Spleen (tissue), 11 donors: ENCODE results near the gene NEDD4. TPM values are rescaled to one million over a fixed set of nuclear protein-coding genes. Genes with fewer than 3 reads are reported as not detected.

Source experiments
- DNase-seq: peaks from one replicate; pipeline ENCODE4 v3.0.0-alpha.2; 2020
- H3K27ac ChIP-seq, 8 donors: fragments of 200-600 bp; sonication (generic) in 7 of 8; 1 replicate in 4 of 8; 2 replicates in 4 of 8; pipeline versions ENCODE4 v1.5.0 to v1.8.0; 2016 to 2021; ENCODE audit warnings: inconsistent platforms in 4 of 8, mild to moderate bottlenecking in 4 of 8, moderate library complexity in 1 of 8
- H3K27me3 ChIP-seq, 7 donors: fragments of 200-600 bp; sonication (generic) in 6 of 7; replicated peaks in 1 of 7; 1 replicate in 4 of 7; 2 replicates in 3 of 7; pipeline versions ENCODE4 v1.5.0 to v1.8.0; 2016 to 2021; ENCODE audit warnings: inconsistent platforms in 3 of 7, mild to moderate bottlenecking in 1 of 7
- H3K36me3 ChIP-seq, 6 donors: fragments of 200-600 bp; sonication (generic) in 5 of 6; 1 replicate in 4 of 6; 2 replicates in 2 of 6; pipeline versions ENCODE4 v1.5.0 to v1.8.0; 2016 to 2021; ENCODE audit warnings: inconsistent platforms in 2 of 6
- H3K4me1 ChIP-seq, 6 donors: fragments of 200-600 bp; sonication (generic) in 5 of 6; 1 replicate in 3 of 6; 2 replicates in 3 of 6; pipeline versions ENCODE4 v1.5.0 to v1.8.0; 2016 to 2021; ENCODE audit warnings: inconsistent platforms in 3 of 6
- H3K4me3 ChIP-seq, 8 donors: fragments of 200-600 bp; sonication (generic) in 7 of 8; 1 replicate in 4 of 8; 2 replicates in 4 of 8; pipeline versions ENCODE4 v1.5.0 to v1.8.0; 2016 to 2021; ENCODE audit warnings: inconsistent platforms in 4 of 8, mild to moderate bottlenecking in 4 of 8, moderate library complexity in 2 of 8
- H3K9me3 ChIP-seq, 8 donors: fragments of 200-600 bp; sonication (generic) in 7 of 8; 1 replicate in 4 of 8; 2 replicates in 4 of 8; pipeline versions ENCODE4 v1.5.0 to v1.8.0; 2016 to 2021; ENCODE audit warnings: inconsistent platforms in 4 of 8
- POLR2A ChIP-seq, 3 donors: fragments of 450-650 bp; IDR thresholded peaks; one replicate each; pipeline ENCODE4 v1.5.1; 2017; ENCODE audit warnings: antibody characterized with exemption in 3 of 3, mild to moderate bottlenecking in 1 of 3
- POLR2AphosphoS5 ChIP-seq, 3 donors: sonication (generic); formaldehyde crosslinking; IDR thresholded peaks; one replicate each; pipeline ENCODE4 v1.5.1; 2017; ENCODE audit warnings: antibody characterized with exemption in 3 of 3
- WGBS, 5 donors: extraction: QIAGEN DNeasy Blood & Tissue Kit in 3 of 5; methylation state at CpG; one replicate each; pipeline versions ENCODE4 v1.1.5 to v1.1.7; 2013 to 2018; 5-methylcytosine and 5-hydroxymethylcytosine counted together
- intact Hi-C: fragments of 100-400 bp; cut with DNase I; formaldehyde crosslinking; loops from one replicate; pipeline ENCODE4 v1.15.0; 2023; ENCODE audit warnings: low total_unique reads
- polyA plus RNA-seq, 3 donors: library from polyadenylated mRNA; stranded (reverse); fragments of 200-250 nt; gene quantifications; one replicate each; pipeline ENCODE4 v1.2.1, GENCODE V29; 2013
- total RNA-seq, 7 donors: library from RNA; depleted of rRNA in 3 of 7; stranded (reverse); fragments of >200 nt in 3 of 7; fragmentation: NEBNext Ultra II Directional in 4 of 7; extraction: Animal tissue kit (Norgen Biotek cat#: 25700) in 4 of 7; gene quantifications; one replicate each; pipeline versions ENCODE4 v1.1.0 to v1.2.1, GENCODE V29; 2016 to 2021
- TF ChIP-seq, protein P1 (sequence below), 11 experiments: fragments of 200-600 bp in 7 of 11; fragments of 450-650 bp in 4 of 11; sonication (generic) in 4 of 11; IDR thresholded peaks in 8 of 11; conservative IDR thresholded peaks in 3 of 11; 1 replicate in 7 of 11; 2 replicates in 4 of 11; pipeline versions ENCODE4 v1.4.0 to v1.8.0; 2016 to 2021; ENCODE audit warnings: antibody characterized with exemption in 11 of 11, inconsistent platforms in 4 of 11, mild to moderate bottlenecking in 1 of 11
- donor health status: healthy with polysubstance abuse.
- donor health status: DM: no; HTN: no; CAD: no; lungs with moderate emphysema.
- donor health status: DM: no; HTN: no; CAD: no.
- donor health status: Bipolar disorder and iron deficiency.
- donor health status: healthy.
- donor health status: DM: no; HTN: no; CAD: no.
- donor health status: DM: yes; HTN: yes; CAD: no.

NEDD4 gene
- total and polyA plus RNA-seq, 10 donors, result 1.5 to 22.0 (median 16.7) TPM

DNA sequence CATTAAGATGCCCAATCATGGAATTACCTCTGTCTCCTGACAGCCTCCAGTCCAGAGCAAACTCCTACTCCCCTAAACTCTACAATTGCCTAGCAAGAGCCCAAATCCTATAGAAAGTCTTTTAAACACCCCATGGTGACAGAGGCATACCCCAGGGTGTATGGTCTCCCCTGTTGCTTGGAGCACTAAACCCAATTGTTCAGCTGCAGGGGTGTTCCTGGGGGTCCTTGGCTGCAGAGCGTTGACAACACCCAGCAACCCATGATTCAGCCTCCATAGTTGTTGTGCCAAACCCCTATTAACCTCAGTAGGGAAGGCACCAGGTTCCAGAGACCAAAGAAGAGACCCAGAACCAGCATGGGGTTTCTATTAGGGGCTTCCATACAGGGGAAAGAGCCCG lies 41.8 kb upstream of the NEDD4 start:
- no peak for TF ChIP-seq POLR2AphosphoS5 (IDR thresholded peaks at IDR 0.05)
- no peak for TF ChIP-seq POLR2A (IDR thresholded peaks at IDR 0.05)
- TF ChIP-seq, protein P1, sequence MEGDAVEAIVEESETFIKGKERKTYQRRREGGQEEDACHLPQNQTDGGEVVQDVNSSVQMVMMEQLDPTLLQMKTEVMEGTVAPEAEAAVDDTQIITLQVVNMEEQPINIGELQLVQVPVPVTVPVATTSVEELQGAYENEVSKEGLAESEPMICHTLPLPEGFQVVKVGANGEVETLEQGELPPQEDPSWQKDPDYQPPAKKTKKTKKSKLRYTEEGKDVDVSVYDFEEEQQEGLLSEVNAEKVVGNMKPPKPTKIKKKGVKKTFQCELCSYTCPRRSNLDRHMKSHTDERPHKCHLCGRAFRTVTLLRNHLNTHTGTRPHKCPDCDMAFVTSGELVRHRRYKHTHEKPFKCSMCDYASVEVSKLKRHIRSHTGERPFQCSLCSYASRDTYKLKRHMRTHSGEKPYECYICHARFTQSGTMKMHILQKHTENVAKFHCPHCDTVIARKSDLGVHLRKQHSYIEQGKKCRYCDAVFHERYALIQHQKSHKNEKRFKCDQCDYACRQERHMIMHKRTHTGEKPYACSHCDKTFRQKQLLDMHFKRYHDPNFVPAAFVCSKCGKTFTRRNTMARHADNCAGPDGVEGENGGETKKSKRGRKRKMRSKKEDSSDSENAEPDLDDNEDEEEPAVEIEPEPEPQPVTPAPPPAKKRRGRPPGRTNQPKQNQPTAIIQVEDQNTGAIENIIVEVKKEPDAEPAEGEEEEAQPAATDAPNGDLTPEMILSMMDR (IDR thresholded peaks at IDR 0.05 in 8 of 11, conservative IDR thresholded peaks at IDR 0.05 in 3 of 11), result no peak
- Histone ChIP-seq H3K27ac (no peak overlapping the region), H3K9me3 (no peaks in the 10 kb centered on the region), H3K4me1 (no peaks in the 10 kb centered on the region), H3K27me3 (no peaks in the 10 kb centered on the region), H3K4me3 (no peak overlapping the region), H3K36me3 (no peaks in the 10 kb centered on the region)
- no peak for DNase-seq
- intact Hi-C loops, result no loop called here
- WGBS, 5 donors, result 84 to 100% (median 91%) methylated on average over 2 of the region's 2 CpGs

DNA sequence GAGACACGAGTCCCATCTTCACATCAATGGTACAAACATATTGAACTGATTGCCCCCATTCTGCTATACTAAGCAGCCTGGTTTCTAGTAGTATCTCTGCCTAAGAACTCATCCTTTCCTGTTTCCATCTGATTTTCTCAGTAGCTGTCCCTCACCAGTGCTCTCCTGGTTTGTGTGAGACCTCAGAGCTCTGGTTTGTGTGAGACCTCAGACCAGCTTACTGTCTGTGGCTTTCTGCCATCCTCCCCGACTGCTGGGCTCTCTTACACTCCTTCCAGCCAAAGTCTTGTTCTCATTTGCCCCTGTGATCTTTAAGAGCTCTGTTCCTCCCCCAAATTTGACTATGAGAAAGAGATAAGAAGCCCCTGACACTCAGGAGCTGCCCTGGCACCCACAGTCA lies 41.1 kb upstream of the NEDD4 start:
- H3K9me3 ChIP-seq, result no peaks in the 10 kb centered on the region
- H3K27ac ChIP-seq, result no peak overlapping the region
- intact Hi-C loops, result no loop called here
- no peaks in the 10 kb centered on the region for H3K36me3 ChIP-seq
- no peak overlapping the region for H3K4me3 ChIP-seq
- TF ChIP-seq POLR2A (IDR thresholded peaks at IDR 0.05), result no peak
- no peak for TF ChIP-seq POLR2AphosphoS5 (IDR thresholded peaks at IDR 0.05)
- TF ChIP-seq, protein P1 (IDR thresholded peaks at IDR 0.05 in 8 of 11, conservative IDR thresholded peaks at IDR 0.05 in 3 of 11), result no peak
- no peak for DNase-seq
- H3K4me1 ChIP-seq, result no peaks in the 10 kb centered on the region
- H3K27me3 ChIP-seq, result no peaks in the 10 kb centered on the region
- 50 to 97% (median 73%) methylated on average over 2 of the region's 2 CpGs for WGBS, 5 donors

DNA sequence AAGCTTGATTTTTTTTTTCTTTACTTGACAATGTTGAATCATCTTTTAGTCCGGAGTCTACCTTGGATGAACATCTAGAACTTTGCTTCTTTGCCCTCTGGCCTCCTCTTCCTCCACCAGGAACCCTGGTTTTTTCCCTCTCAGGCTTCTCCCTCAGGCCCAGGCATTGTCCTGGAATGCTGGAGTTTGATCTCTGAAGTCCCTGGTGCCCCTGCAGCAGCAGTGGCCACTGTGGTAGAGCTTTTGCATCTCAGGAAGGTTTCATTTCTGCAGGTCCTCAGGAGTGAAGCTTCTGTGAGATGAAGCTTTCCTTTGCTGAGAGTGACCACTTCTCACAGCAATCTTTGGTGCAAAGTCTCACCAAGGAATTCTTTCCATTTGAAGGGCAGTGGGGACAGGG lies 39.0 kb upstream of the NEDD4 start:
- H3K27ac ChIP-seq, result no peak overlapping the region
- intact Hi-C loops, result no loop called here
- WGBS, 5 donors, result 93 to 97% (median 95%) methylated on average over 1 of the region's 1 CpG
- H3K4me1 ChIP-seq, result no peaks in the 10 kb centered on the region
- TF ChIP-seq POLR2A (IDR thresholded peaks at IDR 0.05), result no peak
- TF ChIP-seq, protein P1 (IDR thresholded peaks at IDR 0.05 in 8 of 11, conservative IDR thresholded peaks at IDR 0.05 in 3 of 11), result no peak
- no peak for TF ChIP-seq POLR2AphosphoS5 (IDR thresholded peaks at IDR 0.05)
- H3K27me3 ChIP-seq, result no peaks in the 10 kb centered on the region
- no peak overlapping the region for H3K4me3 ChIP-seq
- no peak for DNase-seq
- no peaks in the 10 kb centered on the region for H3K36me3 ChIP-seq
- H3K9me3 ChIP-seq, result no peaks in the 10 kb centered on the region

DNA sequence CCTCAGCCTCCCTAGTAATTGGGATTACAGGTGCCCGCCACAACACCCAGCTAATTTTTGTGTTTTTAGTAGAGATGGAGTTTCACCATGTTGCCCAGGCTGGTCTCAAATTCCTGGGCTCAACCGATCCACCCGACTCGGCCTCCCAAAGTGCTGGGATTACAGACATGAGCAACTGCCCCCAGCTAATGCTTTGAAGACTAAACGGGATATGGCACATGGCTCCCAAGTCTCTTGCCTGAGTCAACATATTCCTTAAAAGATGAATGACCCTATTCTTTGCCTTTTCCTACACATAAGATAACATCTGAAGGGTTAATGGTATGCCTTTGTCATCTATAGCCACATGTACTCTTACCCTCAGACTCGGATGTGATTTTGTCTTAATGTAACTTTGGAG lies 38.4 kb upstream of the NEDD4 start:
- H3K9me3 ChIP-seq, result no peaks in the 10 kb centered on the region
- TF ChIP-seq, protein P1 (IDR thresholded peaks at IDR 0.05 in 8 of 11, conservative IDR thresholded peaks at IDR 0.05 in 3 of 11), result no peak
- intact Hi-C loops, result no loop called here
- no peak overlapping the region for H3K4me3 ChIP-seq
- no peaks in the 10 kb centered on the region for H3K4me1 ChIP-seq
- no peak overlapping the region for H3K27ac ChIP-seq
- WGBS, 5 donors, result 81 to 94% (median 87%) methylated on average over 6 of the region's 6 CpGs
- no peaks in the 10 kb centered on the region for H3K36me3 ChIP-seq
- H3K27me3 ChIP-seq, result no peaks in the 10 kb centered on the region
- no peak for DNase-seq
